HG03103 (cell line): ENCODE results near the gene CACHD1.
"Not testable (repeated sequence)": the region's sequence is repeated elsewhere in the genome, so short reads cannot be mapped to it uniquely, and the experiment has no call there.

Experiments
- ATAC-seq: cut with Tn5 transposase; IDR thresholded peaks from one replicate; pipeline ENCODE4 v1.9.1; 2021; ENCODE audit warnings: low read depth; ENCODE audit not compliant: unreplicated experiment

Gene CACHD1

DNA sequence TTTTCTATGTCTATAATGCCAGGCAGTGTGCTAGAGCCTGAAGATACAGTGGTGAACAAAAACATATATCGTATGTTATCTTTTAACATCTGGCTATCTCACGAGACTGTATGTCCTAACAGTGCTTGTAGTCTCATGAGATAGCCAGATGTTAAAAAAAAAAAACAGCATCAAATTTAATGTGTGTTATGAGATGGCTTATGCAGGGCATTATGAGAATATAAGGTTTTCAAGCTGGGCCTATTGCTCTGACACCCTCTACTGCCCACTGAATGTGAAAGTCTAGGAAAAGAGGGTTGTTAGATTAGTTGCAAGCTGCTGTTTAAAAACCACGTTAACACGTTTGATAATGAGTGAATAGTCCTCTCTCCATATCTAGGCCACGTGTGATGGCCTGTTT, 109.8 kb downstream of the CACHD1 start:
- no peak for ATAC-seq

DNA sequence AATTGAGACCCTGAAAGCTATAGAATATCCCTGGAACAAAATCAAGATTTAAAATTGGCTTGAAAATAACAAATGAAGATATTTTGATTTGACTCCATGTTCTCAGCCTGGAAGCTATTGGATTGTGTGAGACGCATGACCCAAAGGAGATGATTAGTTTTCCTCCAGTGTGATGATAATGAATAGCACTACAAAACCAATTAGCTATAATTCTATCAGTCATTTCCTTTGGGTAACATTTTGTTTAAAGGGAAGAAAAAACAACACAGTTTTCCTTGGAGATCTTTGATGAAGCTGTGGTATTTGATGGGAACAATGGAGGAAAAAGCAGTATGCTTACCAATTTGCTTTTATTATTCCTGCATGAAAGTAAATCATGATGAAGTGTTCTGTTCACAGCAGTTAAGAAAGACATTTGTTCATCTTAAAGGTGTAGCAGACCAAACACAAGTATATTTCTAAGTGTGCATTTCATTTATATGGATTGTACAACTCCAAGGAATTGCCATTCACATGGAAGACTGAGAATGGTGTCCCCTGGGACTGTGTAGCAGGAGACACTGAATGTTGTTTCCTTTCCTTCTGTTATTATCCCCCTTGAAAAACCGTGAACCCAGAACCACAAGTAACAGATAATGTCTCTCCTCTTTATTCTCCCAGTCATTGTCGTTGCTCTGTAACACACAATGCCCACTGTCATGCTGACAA, 111.4 kb downstream of the CACHD1 start:
- ATAC-seq, result no peak

DNA sequence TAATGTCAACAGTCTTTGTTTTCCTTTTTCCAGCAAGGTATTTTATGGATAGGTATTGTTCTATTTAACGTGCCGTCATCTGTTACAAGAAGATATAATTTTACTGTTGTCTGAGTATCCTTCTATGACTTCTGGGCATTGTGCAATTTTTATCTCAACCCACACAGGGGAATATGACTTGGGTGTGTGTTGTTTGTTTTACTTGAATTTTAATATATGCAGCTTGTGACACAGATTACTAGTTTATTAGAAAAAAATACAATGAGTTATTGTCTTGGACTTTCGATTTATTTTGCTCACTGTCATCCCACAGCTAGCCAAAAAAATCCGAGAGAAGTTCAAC, 111.9 kb downstream of the CACHD1 start:
- no peak for ATAC-seq

DNA sequence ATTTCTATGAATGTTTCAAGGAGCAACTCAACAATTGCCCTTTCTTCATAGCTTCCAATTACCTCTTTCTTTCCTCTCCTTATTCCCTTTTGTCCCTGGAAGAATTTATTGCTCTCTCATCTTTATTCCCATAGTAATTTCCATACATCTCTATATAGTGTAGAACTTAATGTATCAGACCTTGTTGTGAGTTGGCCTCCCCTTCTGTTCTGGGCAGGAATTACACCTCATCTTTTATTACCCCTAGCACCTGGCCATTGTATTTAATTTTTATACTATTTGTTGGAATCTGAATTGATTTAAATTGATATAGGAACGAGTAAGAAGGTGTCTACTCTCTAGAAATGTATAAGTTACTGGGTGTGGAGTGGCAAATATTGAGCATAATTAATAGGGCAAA, 114.5 kb downstream of the CACHD1 start:
- no peak for ATAC-seq

DNA sequence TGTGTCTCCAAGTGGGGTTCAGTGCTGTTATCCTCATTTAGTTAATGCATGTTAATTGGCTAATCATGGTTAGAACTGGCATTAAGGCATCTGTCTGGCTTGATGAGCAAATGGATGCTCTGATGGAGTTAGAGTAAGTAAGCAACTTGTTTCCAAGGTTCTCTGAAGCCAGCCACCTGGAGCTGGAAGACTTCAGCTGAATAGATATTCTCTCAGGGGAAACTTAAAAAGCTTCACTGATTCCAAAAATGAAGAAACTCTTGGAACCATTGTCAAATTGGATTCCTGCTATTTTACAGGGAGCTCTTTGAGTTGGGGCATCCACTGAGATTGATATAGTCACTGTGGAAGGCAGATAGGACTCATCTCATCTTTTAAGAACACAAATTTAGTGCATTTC, 118.9 kb downstream of the CACHD1 start:
- ATAC-seq, result no peak

DNA sequence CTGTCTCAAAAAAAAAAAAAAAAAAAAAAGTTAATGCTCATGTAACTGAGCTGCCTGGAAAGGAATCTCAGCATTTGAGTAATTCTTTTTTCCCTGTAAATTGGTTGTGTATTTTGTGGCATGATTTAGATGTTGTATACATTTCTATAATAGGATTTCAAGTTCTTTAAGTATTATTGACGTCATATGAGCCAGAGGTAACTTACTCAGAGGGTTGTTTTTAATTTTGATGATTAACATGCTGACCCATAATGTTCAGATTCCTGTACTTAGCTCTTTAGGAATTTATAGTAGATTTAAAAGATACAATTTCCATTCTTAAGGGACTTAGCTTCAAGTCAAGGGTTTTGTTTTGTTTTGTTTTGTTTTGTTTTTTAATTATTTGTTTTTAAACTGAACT, 120.4 kb downstream of the CACHD1 start:
- ATAC-seq, result no peak

DNA sequence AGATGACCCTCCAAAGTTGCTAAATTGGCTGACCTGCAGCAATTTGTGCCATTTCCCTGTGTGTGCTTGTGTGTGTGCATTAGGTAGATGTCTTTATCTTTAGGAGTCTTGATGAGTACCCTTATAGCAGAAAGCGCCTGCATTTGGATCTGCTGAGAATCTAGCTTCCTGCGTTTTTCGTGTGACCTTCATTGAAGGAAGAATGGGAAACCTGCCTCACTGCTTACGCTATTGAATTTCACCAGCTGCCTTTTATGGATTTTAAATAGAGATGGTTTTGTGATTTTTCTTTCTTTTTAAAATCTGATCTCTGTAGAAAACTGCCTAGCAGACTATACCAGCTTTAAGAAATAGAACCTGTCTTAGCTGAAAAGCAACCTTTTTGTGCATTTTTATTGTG, 124.5 kb downstream of the CACHD1 start:
- no peak for ATAC-seq

DNA sequence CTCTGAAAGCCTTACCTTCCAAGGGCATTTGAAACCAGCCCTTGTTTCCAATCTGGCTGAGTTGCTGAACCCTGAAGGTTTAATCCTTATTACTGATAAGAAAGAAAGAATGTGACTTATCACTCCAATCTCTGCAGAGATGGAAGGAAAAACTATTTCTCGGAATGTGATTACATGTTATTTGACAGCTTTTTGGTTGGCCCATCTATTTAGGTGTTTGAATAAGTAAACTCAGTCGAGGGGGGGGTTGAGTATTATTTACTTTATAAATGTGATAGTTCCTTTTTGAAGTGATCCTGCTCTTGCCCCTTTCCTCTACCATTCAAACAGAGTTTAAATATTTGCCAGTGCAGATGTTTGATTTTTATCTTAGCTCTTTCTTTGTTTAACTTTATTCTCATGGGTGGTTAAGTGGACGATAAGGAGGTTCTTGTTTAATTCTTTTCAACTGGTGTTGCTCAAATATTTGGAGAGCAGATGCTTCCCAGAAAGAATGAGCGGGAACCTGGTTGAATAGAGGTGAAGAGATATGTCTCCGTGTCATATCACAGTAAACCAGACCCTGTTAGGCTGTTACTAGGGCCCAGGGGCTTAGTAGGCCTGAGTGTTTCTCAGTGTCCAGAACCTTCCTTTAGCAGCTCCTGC, 126.1 kb downstream of the CACHD1 start:
- ATAC-seq, result no peak

DNA sequence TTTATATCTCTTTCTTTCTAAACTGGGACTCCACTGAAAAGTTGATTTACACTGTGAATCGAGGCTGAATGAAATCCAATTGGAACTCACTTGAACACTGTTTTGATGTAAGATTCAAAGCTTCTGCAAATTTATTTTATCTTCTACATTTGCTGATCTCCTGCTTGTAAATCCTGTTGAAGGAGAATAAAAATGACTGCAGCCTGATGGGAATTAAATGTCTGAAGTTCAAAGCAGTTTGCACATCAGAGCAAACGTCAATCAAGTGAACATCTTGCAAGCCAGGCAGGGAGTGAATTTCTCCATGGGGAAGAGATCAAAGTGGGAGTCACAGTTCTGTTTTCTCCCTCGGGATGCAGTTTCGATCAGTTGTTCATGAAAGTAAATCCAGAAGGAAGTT, 127.2 kb downstream of the CACHD1 start:
- ATAC-seq, result no peak

DNA sequence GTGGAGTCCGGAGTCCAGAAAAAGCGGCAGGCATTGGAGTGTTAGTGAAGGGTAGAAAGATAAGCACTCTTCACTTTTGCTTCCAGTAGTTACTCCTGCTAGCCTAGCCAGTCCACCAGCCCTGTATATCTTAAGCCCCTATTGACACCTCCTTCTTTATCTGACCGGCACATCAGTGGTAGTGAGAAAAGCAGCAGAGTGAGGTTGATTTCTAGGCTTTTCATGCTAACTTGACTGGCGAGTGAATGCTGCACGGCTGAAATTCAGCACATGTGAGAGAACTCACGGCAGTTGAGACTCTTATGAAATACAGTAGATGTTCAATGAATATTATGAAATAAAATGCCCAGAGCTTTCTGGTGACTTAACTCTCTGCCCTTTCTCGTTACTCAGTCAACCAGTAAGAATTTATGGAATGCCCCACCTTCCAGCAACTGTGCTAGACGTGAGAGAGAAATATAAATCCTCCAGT, 128.2 kb downstream of the CACHD1 start:
- no peak for ATAC-seq

DNA sequence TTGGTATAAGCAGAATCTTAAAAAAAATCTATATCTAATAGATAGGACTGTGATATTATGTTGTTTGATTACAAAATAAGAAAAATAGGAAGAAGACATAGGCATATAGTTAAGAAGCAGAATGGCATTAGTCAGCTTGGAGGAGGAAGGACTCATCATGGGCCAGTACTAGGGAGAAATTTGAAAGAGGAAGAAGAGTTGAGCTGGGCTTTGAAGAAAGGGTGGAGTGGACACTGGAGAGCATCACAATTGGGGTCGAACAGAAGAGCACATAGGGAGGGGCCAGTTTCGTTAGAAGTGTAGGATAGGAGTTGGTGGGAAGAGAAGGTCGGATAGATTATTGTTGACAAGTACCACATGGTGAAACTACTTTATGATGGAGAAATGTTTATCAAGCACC, 129.3 kb downstream of the CACHD1 start:
- no peak for ATAC-seq

DNA sequence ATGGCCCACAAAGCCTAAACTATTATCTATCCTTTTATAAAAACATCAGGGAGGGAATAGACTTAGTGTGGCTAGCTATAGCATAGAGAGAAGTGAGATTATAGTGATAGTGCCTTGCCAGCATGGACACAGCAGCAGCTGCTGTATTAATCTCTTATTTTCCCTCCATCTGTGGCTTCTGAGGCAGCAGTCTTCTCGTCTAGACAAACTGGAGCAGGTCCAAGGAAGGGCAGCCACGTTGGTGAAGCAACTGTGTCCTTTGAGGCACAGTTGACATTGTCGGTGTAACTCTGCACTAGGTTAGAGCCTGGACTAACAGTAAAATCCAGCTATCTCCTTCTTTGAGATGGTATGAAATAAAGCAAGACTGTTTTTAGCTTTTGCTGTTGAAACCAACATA, 131.3 kb downstream of the CACHD1 start:
- ATAC-seq, result no peak

DNA sequence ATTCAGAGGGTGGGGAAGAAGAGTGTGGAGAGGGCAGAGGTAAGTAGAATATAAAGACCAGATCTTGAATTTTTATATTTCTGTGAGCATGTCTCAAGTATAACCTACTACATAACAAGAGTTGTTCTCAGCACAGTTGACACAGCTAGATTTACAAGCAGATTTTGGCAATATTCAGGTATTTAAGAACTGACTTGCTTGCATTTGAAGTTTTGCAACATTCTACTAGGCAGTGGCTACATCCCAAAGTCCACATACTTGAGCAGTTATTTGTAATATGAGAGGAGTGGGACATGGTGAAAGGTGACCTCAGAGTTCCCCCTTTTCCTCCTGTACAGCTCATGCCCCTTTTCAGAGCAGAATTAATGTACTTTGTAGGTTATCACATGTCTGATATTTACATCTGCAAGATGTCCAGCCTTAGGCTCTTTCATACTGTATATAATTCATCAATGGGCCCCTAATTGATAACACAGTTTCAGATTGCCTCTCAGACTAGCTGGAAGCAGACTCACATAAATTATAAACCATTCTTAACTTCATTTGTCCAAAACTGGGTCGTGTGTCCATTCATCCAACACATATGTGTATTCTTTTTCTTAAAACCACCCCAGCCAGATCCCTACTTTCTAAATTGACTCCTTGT, 138.2 kb downstream of the CACHD1 start:
- no peak for ATAC-seq

DNA sequence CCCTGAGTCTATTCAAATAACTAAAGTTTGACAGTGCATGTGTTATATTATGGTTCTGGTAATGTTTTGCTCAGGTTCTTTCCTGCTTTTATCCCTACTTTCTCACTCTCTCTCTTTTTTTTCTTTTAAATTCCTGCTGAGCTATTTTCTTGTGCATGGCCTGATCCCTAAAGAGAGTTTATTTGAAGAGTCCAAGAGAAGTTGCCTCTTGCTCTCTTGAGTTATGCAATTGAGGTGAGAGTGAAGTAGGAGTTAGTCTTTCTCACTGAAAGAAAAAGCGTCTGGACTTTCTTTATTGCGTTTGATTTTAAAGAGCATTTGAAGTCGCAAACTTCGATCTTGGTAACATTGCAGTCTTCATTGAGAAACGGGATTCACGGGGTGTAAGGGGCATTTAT, 138.7 kb downstream of the CACHD1 start:
- ATAC-seq, result no peak

DNA sequence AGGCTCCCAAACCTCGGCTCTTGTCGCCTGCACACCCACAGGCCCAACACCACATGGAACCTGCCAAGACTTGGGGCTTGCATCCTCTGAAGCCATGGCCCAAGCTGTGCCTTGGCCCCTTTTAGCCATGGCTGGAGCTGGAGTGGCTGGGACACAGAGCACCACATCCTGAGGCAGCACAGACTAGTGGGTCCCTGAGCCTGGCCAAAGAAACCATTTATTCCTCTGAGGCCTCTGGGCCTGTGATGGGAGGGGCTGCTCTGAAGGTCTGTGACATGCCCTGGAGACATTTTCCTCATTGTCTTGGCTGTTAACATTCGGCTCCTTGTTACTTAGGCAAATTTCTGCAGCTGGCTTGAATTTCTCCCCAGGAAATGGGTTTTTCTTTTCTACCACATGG, 141.0 kb downstream of the CACHD1 start:
- ATAC-seq, result not testable (repeated sequence)

DNA sequence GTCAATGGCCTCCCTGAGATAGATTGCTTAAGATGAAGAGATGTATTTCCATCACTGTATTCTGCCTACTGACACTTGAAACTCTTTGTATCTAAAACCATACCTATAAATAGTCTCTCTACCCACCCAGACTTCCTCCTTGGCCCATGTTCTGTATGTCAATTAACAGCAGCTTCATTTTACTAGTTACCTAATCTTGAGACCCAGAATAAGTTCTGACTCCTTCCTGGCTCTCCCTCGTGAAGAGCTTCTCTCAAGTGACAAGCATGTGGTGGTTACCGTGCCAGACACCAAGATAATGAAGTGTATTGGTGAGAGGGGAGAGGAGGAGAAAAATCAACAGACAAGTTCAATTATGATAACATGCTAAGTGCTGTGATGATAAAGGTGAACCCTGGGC, 146.1 kb downstream of the CACHD1 start:
- ATAC-seq, result no peak

DNA sequence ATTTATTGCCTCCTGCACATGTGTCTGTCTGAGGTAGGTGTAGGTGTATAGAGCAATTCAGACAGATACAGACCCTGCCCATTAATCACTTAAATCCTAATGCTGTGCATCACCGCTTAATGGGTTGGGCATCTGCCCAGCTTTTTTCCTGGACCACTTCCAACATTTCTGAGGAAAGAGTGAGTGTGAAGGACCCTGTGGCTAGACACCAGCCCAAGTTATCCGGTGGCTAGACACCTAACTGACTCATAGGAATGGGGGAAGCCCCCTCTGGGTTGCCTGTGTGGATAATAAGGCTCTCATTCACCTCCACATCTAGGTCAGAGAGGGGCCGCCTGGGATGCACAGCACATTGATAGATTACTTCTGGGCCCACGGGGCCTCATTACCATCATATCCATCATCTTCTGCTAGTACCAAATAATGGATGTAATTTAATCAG, 153.8 kb downstream of the CACHD1 start:
- ATAC-seq, result no peak

DNA sequence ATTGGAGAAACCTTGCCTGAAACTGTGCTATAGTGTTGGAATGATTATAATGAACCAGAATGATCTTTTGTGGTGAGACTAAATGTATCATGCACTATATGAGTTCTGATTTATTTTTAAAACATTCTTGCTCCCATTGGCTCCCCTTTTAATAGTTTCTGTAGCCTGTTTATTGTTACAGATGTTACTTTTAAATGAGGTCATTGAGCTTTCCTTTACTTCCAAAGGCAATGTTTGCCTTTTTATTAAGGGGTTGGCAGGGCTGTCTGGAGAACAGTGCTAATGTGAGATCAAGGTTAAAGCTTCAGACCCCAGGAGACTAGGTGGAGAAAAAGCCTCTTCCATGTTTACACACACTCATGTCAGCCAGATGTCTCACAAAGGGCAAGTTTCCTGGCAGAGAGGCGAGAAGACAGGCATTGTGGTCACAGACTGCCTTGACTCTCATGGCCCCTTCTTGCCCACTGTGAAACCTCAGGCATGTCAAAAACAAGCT, 154.3 kb downstream of the CACHD1 start:
- ATAC-seq, result no peak

DNA sequence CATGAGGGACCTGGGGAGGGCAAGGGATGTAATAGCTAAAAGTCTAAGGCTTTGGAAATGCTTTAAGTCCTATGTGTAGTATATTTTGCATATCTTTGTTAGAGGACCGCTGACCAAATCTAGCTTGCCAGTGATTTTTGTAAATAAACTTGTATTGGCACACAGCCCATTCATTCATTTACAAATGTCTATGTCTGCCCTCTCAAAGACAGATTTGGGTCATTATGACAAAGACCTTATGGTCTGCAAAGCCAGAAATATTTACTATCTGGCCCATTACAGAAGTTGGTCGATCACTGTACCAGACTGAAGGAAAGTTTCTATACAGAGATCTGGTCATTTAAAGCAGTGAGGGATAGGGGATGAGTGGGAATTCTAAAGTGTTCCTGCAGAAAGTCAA, 154.9 kb downstream of the CACHD1 start:
- ATAC-seq, result no peak

DNA sequence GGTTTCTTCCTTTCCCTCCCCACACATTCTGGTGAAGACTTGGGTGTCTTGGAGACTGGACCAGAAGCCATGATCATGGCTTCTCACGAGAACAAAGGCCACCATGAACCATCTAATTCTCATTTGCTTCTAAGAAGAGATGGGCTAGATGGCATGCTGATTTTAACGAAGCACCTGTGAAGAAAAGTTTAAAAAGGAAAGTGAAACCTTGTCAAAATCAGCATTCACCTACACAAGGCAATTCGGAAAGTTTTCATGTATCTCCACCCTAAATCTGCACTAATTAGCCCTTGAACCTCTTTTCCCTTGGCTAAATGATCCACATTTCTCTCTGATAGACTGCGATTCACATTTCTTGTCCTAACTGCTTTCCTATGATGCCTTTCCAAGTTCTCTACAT, 160.7 kb downstream of the CACHD1 start:
- no peak for ATAC-seq

DNA sequence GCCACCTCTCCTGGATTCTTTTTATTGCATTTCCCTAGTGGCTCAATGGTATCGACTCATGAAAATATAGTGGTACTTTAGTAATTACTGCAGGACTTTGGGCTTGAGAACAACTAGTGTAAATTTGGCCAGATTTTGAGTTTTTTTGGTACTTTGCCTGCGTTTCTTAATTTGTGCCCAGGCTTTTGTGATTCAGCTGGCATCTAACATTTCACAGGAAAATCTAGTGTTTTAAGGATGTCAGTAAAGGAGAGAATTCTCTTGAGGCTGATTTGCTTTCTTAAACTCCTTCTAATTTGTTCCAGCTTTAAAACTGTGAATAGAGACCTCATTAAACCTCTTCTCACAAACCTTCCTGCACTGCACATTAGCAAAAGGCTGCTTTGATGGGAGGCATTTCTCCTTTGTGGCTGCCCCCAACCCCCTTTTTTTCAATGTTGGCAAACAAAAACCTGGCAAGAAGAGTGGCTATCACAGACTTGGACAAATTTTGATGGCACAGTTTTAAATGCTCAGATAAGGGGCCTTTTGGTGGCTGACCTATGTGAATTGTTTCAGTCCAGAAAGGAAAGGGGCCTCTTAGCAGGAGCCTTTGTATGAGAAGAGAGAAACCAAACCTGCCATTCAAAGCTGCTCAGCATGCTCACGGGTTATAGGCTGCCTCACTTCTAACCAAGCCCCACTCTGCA, 161.6 kb downstream of the CACHD1 start:
- no peak for ATAC-seq
